Fibroblast of skin of right biceps (primary cell): Measurements from ENCODE around the gene CFD.
"Not testable (repeated sequence)": the region's sequence is repeated elsewhere in the genome, so short reads cannot be mapped to it uniquely, and the experiment has no call there.

Source experiments
- DNase-seq: peaks from one replicate; pipeline ENCODE4 v3.0.0-alpha.2; 2013

The CFD gene

DNA sequence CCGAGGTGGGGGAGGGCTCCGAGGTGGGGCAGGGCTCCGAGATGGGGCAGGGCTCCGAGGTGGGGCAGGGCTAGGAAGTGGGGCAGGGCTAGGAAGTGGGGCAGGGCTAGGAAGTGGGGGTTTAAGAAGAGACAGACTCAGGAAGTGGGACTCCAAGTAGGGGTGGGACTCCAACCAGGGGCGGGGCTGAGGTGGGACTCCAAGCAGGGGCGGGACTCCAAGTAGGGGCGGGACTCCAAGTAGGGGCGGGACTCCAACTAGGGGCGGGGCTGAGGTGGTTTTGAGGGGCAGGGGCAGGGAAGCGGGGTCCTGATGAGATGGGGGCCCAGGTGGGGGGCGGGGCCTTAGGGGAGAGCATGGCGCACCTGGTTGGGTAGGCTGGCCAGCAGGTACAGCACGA lies 13.6 kb downstream of the CFD start:
- DNase-seq, result peak; percentile 73

DNA sequence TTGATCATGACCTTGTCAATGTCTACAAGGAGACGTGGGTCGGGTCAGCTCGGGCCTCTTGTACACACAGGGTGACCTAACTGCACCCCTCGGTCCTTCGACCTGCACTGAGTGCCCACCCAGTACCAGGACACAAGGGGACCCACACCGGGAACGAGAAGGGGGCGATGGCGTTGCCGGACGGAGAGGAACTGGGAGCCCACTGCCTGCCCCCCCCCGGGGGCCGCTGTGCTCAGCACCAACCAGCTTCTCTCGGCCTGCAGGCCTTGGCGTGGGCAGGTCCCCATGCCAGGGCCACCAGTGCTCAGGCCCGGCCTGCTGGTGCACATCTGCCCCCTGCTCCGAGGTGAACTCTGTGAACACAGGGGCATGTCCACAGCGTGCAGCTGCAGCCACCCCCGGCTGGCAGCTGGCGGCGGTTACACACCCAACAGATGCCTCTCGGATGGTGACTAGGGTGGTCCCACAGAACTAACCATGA lies 14.1 kb downstream of the CFD start:
- no peak for DNase-seq

DNA sequence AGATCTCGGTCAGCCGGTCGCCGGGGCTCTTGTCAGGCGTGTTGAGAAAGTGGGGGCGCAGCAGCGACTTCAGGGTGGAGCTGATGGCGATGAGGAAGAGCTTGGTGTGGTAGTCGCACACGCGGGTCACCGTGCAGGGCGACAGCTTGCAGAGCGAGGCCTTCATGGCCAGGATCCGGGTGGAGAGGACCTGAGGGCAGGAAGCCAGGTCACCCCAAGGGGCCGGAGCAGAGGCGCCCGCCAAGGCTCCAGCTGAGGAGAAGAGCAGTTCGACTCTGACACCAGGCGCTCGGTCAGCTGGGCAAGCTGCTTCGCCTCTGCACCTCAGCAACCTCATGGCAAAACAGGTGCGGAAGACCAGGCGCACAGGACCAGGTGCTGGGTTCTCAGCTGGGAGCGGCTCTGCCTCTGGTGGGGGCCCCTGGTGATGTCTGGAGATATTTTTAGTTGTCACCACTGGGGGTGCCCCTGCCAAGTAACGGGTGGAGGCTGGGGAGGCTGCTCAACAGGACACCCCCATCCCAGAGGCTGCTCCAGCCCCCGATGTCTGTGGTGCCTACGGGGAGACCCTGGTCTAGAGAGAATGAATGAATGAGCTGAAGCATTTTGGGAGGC lies 15.9 kb downstream of the CFD start:
- DNase-seq, result no peak

DNA sequence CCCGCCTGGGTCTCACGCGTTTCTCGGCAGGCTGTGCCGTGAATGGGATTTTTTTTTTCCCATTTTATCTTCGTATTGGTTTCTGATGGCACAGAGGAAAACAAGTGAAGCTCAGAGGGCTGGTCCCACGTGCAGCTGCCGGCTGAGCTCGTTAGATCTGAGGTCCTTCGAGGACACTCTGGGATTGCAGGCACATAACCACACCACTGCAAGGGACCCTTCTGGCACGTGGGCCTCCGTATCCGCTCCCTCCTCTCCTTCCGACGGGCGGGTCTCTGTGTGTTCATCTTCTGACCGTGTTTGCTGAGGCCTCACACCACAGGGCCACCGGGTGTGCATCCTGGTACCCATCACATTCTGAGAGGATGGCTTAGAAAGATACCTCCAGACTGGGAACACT lies 16.6 kb downstream of the CFD start:
- no peak for DNase-seq

DNA sequence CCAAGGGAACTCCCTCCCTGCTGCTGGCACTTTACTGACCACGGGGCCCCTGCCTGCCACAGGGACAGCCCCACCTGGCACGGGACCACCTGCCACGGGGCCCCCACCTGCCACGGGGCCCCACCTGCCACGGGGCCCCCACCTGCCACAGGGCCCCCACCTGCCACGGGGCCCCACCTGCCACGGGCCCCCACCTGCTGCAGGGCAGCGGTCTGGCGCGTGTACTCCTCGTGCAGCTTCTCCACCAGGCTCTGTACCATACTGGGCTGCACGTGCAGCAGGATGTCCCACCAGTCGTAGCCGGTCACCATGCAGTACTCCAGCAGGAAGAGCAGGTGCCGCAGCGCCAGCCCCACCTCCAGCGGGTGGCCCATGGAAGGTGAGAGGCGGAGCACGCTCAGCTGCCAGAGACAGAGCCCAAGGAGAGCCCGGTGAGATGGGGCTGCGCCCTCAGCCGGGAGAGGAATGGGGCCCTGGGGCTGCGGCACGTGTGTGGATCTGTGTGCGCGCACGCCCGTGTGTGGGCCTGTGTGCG lies 17.4 kb downstream of the CFD start:
- no peak for DNase-seq

DNA sequence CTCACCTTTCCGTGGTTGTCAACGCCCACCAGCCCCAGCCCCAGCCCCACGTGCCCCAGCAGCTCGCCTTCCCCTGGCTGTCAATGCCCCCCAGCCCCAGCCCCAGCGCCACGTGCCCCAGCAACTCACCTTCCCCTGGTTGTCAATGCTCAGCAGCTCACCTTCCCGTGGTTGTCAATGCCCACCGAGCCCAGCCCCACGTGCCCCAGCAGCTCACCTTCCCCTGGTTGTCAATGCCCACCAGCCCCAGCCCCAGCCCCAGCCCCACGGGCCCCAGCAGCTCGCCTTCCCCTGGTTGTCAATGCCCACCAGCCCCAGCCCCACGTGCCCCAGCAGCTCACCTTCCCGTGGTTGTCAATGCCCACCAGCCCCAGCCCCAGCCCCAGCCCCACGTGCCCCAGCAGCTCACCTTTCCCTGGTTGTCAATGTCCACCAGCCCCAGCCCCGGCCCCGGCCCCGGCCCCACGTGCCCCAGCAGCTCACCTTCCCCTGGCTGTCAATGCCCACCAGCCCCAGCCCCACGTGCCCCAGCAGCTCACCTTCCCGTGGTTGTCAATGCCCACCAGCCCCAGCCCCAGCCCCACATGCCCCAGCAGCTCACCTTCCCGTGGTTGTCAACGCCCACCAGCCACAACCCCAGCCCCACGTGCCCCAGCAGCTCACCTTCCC lies 18.7 kb downstream of the CFD start:
- not testable (repeated sequence) for DNase-seq

DNA sequence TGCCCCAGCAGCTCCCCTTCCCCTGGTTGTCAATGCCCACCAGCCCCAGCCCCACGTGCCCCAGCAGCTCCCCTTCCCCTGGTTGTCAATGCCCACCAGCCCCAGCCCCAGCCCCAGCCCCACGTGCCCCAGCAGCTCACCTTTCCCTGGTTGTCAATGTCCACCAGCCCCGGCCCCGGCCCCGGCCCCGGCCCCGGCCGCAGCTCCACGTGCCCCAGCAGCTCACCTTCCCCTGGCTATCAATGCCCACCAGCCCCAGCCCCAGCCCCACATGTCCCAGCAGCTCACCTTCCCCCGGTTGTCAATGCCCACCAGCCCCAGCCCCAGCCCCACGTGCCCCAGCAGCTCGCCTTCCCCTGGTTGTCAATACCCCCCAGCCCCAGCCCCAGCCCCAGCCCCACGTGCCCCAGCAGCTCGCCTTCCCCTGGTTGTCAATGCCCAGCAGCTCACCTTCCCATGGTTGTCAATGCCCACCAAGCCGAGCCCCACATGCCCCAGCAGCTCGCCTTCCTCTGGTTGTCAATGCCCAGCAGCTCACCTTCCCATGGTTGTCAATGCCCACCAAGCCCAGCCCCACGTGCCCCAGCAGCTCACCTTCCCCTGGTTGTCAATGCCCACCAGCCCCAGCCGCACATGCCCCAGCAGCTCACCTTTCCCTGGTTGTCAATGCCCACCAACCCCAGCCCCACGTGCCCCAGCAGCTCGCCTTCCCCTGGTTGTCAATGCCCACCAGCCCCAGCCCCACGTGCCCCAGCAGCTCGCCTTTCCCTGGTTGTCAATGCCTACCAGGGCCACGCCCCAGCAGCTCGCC lies 19.5 kb downstream of the CFD start:
- not testable (repeated sequence) for DNase-seq

DNA sequence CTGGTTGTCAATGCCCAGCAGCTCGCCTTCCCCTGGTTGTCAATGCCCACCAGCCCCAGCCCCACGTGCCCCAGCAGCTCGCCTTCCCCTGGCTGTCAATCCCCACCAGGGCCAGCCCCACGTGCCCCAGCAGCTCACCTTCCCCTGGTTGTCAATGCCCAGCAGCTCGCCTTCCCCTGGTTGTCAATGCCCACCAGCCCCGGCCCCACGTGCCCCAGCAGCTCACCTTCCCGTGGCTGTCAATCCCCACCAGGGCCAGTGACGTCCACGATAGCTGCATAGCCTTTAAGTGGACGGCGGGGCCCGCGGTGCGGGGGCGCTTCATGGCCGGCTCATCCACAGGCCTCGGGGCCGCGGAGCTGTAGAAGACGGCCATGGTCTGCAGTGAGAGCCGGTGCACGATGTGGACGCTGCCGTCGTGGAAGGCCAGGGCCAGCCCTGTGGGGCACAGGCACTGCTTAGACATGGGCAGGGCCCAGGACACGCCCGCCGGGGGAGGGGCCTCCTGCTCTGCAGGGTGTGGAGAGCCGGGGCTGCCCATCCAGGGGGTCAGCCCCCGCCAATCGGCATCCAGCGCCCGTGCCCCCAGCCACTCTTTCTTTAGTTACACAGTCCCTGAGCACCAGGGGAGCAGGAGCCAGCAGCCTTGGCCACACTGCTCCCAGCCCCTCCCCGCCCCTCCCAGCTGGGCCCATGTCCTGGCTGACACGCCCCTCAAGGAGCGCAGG lies 20.4 kb downstream of the CFD start:
- no peak for DNase-seq

DNA sequence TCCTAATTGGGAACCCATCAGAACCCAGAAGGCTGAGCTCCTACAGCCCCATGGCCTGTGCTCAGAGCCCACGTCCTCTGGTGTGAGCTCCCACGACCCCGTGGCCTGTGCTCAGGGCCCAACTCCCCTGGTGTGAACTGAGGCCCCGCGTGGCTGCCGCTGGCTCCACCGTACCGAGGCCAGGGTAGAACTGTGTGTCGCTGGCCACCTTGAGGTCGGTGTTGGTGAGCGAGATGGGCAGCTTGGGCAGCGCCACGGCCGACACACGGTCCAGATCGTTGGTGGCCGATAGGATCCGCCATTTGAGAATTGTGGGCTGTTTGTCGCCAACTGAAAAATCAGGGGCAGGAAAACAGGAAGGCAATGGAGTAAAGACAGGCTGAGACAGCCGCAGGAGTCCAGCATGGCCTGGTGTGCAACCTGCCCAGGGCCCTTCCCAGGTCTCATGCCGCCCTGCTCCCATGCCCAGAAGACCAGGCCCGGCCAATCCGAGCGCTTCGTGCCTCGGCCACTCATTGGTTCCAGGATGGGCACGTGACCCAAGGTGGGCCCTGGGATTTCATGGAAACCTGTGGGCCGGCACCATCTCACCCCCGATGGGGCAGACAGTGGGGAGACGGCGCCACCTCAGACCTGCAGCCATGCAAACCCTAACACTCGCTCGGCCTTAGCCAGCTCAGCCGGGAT lies 22.1 kb downstream of the CFD start:
- DNase-seq, result no peak

DNA sequence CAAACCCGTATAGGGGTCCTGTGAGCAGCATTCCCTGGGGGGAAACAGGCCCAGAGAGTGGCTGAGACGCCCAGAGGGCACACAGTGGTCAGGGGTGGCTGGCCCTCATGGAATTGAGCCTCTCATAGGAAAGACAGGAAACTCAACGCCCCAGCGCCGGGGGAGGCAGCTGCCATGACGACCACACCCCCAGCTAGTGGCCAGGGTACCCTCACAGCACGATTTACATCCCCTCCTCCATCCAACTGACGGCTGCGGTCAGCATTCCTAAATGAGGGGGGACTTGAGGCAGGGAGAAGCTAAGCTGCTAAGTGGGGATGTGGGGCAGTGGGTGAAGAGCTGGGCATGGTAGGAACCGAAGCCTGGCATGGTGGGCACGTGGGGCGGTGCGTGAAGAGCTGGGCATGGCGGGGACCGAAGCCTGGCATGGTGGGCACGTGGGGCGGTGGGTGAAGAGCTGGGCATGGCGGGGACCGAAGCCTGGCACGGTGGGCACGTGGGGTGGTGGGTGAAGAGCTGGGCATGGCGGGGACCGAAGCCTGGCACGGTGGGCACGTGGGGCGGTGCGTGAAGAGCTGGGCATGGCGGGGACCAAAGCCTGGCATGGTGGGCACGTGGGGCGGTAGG lies 23.5 kb downstream of the CFD start:
- DNase-seq, result no peak

DNA sequence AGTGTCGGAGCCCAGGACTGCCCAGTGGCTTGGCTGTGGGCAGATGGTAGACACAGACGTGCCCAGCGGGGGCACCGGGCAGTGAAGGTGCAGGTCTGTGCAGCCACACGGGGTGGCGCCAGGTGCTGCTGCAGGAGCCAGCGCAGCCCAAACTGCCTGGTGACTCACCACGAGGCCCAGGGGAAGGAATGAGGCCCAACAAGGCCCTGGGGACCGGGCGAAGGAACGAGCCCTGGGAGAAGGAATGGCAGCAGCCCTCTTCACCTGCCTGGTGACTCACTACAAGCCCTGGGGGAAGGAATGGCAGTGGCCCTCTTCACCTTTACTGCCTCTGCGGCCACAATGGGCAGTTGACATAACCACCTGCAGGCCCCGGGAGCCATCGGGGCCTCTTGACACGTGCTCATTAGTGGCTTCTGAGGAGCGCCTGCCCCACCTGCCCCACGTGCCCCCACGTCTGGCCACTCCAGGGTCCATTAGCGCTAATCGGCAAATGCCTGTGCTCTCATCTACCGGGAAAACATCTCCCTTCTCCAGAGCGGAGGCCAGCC lies 24.3 kb downstream of the CFD start:
- DNase-seq, result no peak

DNA sequence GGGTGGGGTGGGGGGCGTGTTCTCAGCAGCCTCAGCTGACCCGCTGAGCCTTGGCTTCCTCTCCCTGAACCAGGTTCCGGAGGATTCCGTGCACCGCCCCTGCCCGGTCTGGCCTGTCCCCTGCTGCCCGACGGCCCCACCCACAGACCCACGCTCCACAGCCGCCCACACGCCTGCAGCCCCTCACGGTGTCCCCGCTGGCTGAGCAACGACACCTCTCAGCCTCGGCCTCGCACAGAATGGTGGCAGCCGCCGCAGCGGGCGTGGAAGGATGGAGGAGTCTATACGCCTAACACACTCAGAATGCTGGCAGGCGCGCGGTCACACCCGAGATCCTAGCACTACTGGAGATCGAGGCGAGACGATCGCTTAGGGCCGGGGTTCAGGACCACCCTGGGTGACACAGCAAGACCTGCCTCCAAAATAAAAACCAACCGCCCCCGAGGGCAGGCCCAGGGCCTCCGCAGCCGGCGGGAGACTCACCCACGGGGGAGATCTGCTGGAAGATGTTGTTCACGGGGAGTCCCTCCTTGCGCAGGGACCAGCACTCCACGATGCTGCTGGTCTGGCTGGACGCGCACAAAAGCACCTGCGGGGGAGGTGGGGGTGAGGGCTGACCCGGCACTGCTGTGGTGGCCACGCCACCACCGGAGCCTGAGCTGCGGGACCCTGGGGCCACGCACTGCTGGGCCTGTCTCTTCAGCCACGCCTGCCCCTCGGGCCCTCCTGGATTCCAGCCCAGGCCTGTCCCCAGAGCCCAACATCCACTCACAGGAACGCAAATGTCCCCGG lies 25.2 kb downstream of the CFD start:
- DNase-seq, result no peak

DNA sequence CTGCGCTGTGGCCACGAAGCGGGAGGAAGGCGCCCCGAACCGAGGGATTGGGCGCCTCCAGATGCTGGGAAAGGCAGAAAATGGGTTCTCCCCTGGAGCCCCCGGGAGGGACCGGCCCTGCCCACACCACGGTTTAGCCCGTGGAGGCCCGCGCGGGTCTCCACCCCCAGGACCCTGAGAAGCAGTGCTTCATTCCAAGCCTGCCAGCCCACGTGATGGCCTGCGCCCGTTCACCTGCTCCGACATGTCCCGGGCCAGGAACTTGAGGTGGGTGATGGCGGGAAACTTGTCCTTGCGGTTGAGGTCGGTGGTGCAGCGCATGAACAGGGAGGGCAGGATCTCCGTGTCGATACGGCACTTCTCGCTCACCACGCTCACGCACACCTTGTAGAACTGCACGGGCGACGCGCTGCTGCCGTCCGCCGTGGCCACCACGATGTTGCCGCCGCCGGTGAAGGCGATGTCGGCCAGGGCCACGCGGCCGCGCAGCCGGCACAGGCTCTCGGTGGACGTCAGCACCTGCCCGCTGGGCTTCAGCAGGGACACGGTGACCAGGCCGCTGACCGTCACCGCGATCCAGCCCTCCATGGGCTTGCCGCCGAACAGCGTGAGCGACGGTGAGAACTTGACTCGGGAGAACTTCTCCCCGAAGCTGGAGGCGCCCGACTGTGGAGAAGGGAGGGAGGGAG lies 26.2 kb downstream of the CFD start:
- DNase-seq, result no peak

DNA sequence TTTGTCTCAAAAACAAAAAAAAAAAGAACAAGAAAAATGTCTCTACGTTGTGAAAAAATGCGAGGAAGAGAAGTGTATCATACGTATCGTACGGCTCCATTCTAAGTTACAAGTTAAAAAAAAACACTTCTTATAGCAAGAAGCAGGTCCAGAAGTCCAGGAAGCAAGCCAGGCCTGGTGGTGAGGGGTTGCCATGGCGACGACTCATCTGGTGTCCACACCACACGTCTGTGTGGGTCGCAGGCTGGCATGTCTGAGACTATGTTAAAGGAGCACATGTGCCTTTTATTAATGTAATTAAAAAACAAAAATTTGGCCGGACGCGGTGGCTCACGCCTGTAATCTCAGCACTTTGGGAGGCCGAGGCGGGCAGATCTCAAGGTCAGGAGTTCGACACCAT lies 27.6 kb downstream of the CFD start:
- peak; percentile 46 for DNase-seq

DNA sequence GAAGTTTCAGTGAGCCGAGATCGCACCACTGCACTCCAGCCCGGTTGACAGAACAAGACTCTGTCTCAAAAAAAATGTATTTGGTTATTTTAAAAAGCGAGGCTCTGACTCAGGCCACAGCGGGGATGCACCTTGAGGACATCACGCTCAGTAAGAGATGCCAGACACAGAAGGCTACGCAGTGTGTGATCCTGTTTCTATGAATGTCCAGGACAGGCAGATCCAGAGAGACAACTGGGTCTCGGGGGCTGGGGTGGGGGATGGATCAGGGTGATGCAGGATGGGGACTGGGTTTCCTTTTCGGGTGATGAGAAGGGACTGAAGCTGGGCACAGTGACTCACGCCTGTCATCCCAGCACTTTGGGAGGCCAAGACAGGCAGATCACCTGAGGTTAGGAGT lies 28.1 kb downstream of the CFD start:
- DNase-seq, result no peak

DNA sequence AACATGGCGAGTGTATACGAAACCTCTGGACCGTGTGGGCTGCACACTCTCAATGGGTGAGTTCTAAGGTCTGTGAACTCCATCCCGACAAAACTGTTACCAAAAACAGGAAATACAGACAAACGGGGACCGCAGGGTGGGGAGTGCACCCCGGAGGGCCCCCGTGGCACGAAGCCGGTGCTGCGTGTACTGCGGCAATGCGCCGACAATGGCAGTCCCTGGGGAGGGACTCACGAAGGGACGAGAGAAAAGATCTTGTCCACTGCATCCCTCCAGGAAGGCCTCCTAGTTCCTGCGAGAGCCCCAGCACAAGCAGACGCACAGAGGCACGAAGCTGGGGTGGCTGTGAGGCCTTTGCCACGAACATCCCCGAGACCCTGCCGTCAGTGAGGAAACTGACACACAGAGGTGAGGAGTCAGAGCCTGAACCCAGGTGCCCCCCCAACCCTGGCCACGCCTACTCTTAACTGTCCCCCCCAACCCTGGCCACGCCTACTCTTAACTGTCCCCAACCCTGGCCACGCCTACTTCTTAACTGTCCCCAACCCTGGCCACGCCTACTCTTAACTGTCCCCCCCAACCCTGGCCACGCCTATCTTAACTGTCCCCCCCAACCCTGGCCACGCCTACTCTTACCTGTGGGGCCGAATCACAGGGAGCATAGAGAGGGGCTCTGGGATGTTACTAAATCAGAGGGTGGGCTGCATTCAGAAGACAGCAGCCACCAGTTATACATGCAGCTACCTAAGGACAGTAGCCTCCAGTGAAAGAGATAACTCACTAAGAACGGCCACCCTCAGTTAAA lies 29.3 kb downstream of the CFD start:
- DNase-seq, result no peak

DNA sequence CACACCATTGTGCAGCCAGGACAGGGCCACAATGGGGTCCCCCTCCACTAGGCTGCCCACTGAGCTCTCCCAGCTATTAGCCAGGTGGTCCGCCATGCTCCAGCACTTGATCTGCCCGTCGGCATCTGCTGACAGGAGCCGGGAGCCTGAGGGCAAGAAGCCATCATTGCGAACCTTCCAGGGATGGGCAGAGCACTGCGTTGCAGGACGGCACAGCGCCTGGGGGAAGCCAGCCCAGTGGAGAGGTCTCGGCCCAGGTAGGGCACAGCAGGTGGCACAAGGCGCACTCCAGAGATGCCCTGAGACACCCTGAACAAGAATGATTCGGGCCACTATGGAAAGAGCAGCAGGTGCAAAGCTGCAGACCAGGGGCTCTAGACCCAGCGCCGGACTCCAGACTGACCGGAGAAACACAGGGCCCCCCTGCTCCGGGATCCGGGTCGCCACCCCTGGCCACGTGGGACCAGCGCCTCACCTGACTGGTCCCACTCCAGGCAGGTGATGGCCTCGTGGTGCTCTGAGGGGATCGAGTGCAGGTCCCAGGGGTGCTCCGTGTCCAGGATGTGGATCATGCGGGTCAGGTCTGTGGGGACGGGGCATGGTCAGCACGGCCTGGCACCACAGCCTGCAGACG lies 30.3 kb downstream of the CFD start:
- DNase-seq, result no peak

DNA sequence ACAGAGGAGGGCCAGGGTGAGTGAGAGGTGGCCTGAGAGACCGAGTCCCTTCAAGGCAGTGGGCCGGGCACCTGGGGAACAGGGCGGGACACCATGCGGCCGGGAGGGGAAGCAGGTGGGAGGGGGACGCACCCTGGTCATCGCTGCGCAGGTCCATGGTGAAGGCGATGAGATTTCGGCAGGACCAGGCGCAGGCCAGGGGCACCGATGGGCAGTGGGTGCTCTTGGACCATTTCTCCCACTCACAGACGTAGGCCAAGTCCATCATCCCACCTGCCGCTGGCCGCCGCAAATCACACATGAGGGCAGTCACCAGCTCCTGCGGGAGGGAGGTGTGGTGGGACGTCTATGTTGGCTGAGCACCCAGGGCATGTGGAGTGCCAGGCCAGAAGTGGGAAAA lies 31.4 kb downstream of the CFD start:
- no peak for DNase-seq
